HEK293 (cell line): Measurements from ENCODE around the gene EIF1B.

Experiments used
- GLI4 ChIP-seq: fragments of 450-650 bp; formaldehyde crosslinking; IDR thresholded peaks from 2 replicates; pipeline ENCODE4 v1.5.1; 2016; ENCODE audit warnings: missing biosample characterization, missing genetic modification characterization
- ZNF274 ChIP-seq, 2 experiments: fragments of 200-500 bp in 1 of 2; fragments of 450-650 bp in 1 of 2; sonication (Bioruptor generic) in 1 of 2; formaldehyde crosslinking in 1 of 2; IDR thresholded peaks; 2 replicates each; pipeline versions ENCODE4 v1.5.1 to v1.6.1; 2014 to 2016; ENCODE audit warnings: borderline replicate concordance in 1 of 2, inconsistent platforms in 1 of 2, low read length in 1 of 2, missing biosample characterization in 1 of 2, missing genetic modification characterization in 1 of 2
- ZNF324 ChIP-seq: fragments of 450-650 bp; formaldehyde crosslinking; IDR thresholded peaks from 2 replicates; pipeline ENCODE4 v1.5.1; 2016; ENCODE audit warnings: missing biosample characterization, missing genetic modification characterization
- TF ChIP-seq, protein P1 (sequence below): fragments of 450-650 bp; formaldehyde crosslinking; IDR thresholded peaks from 2 replicates; pipeline ENCODE4 v1.5.1; 2016; ENCODE audit warnings: missing biosample characterization, missing genetic modification characterization

- TF ChIP-seq ZNF324 (tag by site-specific recombination) (no peak), ZNF274 (IDR thresholded peaks at IDR 0.05; ENCODE audit: low read length) (no peak), ZNF274 (tag by site-specific recombination; IDR thresholded peaks at IDR 0.05; ENCODE audit: borderline replicate concordance) (no peak), GLI4 (no peak)
- TF ChIP-seq, protein P1, sequence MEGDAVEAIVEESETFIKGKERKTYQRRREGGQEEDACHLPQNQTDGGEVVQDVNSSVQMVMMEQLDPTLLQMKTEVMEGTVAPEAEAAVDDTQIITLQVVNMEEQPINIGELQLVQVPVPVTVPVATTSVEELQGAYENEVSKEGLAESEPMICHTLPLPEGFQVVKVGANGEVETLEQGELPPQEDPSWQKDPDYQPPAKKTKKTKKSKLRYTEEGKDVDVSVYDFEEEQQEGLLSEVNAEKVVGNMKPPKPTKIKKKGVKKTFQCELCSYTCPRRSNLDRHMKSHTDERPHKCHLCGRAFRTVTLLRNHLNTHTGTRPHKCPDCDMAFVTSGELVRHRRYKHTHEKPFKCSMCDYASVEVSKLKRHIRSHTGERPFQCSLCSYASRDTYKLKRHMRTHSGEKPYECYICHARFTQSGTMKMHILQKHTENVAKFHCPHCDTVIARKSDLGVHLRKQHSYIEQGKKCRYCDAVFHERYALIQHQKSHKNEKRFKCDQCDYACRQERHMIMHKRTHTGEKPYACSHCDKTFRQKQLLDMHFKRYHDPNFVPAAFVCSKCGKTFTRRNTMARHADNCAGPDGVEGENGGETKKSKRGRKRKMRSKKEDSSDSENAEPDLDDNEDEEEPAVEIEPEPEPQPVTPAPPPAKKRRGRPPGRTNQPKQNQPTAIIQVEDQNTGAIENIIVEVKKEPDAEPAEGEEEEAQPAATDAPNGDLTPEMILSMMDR (tag by site-specific recombination): no peak
Measured at GRCh38 chr3:40340541-40341170, 31.1 kb downstream of the EIF1B start.
